ENCODE results near the gene LRRK2.

LRRK2 gene

DNA sequence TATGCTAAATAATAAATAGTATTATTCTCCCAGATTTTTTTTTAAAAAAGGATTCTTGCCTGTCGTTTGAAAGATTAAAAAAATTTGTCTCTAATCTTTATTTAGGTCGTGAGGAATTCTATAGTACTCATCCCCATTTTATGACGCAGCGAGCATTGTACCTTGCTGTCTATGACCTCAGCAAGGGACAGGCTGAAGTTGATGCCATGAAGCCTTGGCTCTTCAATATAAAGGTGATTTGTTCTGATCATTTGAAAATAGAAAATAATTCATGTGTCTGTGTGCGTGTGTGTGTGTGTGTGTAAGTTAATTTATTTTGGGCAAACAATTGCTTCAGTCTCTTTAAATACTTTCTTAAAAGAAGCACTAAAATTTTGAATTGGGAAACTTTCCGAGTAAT is 84.2 kb downstream of the LRRK2 start:
- no peaks in the 10 kb centered on the region for H3K36me3 ChIP-seq (replicated peaks; ENCODE audit: low read depth, low read length)
- no peaks in the 10 kb centered on the region for H3K27me3 ChIP-seq (ENCODE audit: low read depth, low read length)
- H3K4me3 ChIP-seq (ENCODE audit: low read length) = no peak overlapping the region
- no peak overlapping the region for H3K4me2 ChIP-seq (ENCODE audit: low read length)
- H3K9me3 ChIP-seq (ENCODE audit: insufficient read depth, low read length) = no peaks in the 10 kb centered on the region
- H3K4me1 ChIP-seq (ENCODE audit: low read length) = peaks cover 34% of the 10 kb centered on the region
- TF ChIP-seq CTCF (IDR thresholded peaks at IDR 0.05; ENCODE audit: low read depth, low read length) (no peak), EZH2phosphoT487 (IDR thresholded peaks at IDR 0.05; ENCODE audit: low read depth) (no peak)
- H4K20me1 ChIP-seq (ENCODE audit: insufficient read depth, low read length) = no peaks in the 10 kb centered on the region
- no peaks in the 10 kb centered on the region for H3K79me2 ChIP-seq (ENCODE audit: low read length)
- H2AFZ ChIP-seq (ENCODE audit: low read depth, low read length) = no peak overlapping the region
- no peak overlapping the region for H3K9ac ChIP-seq (ENCODE audit: low read length)
- no peak overlapping the region for H3K27ac ChIP-seq (ENCODE audit: low read length)

DNA sequence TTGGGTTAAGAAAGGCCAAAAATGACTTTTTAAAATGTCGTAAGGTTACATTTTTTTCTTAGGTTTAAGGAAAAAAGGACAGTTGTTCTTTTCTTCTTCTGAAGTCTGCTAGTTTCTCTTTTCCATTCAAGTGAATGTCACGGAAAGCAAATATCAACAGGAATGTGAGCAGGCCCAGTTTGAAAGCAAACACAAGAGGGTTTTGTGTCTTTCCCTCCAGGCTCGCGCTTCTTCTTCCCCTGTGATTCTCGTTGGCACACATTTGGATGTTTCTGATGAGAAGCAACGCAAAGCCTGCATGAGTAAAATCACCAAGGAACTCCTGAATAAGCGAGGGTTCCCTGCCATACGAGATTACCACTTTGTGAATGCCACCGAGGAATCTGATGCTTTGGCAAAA is 85.4 kb downstream of the LRRK2 start:
- H3K79me2 ChIP-seq (ENCODE audit: low read length) = no peaks in the 10 kb centered on the region
- no peaks in the 10 kb centered on the region for H3K9me3 ChIP-seq (ENCODE audit: insufficient read depth, low read length)
- H4K20me1 ChIP-seq (ENCODE audit: insufficient read depth, low read length) = no peaks in the 10 kb centered on the region
- H3K4me3 ChIP-seq (ENCODE audit: low read length) = no peak overlapping the region
- no peak for TF ChIP-seq EZH2phosphoT487 (IDR thresholded peaks at IDR 0.05; ENCODE audit: low read depth)
- no peak for TF ChIP-seq CTCF (IDR thresholded peaks at IDR 0.05; ENCODE audit: low read depth, low read length)
- H2AFZ ChIP-seq (ENCODE audit: low read depth, low read length) = no peak overlapping the region
- H3K9ac ChIP-seq (ENCODE audit: low read length) = no peak overlapping the region
- H3K4me2 ChIP-seq (ENCODE audit: low read length) = no peak overlapping the region
- H3K4me1 ChIP-seq (ENCODE audit: low read length) = peaks cover 46% of the 10 kb centered on the region
- H3K36me3 ChIP-seq (replicated peaks; ENCODE audit: low read depth, low read length) = peaks cover 1% of the 10 kb centered on the region
- no peak overlapping the region for H3K27ac ChIP-seq (ENCODE audit: low read length)
- H3K27me3 ChIP-seq (ENCODE audit: low read depth, low read length) = no peaks in the 10 kb centered on the region

- Histone ChIP-seq H3K9me3 (ENCODE audit: insufficient read depth, low read length) (no peaks in the 10 kb centered on the region), H2AFZ (ENCODE audit: low read depth, low read length) (no peak overlapping the region; the same call in 1 of the 2 replicates), H3K4me1 (ENCODE audit: low read length) (peaks cover 47% of the 10 kb centered on the region), H3K27ac (ENCODE audit: low read length) (peak overlapping the region; percentile 93), H3K36me3 (replicated peaks; ENCODE audit: low read depth, low read length) (peaks cover 11% of the 10 kb centered on the region), H3K9ac (ENCODE audit: low read length) (peak overlapping the region; percentile 53), H3K79me2 (ENCODE audit: low read length) (no peaks in the 10 kb centered on the region), H3K4me3 (ENCODE audit: low read length) (no peak overlapping the region), H4K20me1 (ENCODE audit: insufficient read depth, low read length) (no peaks in the 10 kb centered on the region), H3K27me3 (ENCODE audit: low read depth, low read length) (no peaks in the 10 kb centered on the region), H3K4me2 (ENCODE audit: low read length) (peak overlapping the region; percentile 80)
- TF ChIP-seq EZH2phosphoT487 (IDR thresholded peaks at IDR 0.05; ENCODE audit: low read depth) = no peak
- TF ChIP-seq CTCF (IDR thresholded peaks at IDR 0.05; ENCODE audit: low read depth, low read length) = no peak
Measured at GRCh38 chr12:40312196-40312595, 87.4 kb downstream of the LRRK2 start.

- Histone ChIP-seq H2AFZ (ENCODE audit: low read depth, low read length) (peak overlapping the region; percentile 58; the same call in 1 of the 2 replicates), H3K27me3 (ENCODE audit: low read depth, low read length) (no peaks in the 10 kb centered on the region), H3K36me3 (replicated peaks; ENCODE audit: low read depth, low read length) (peaks cover 11% of the 10 kb centered on the region), H4K20me1 (ENCODE audit: insufficient read depth, low read length) (no peaks in the 10 kb centered on the region), H3K9me3 (ENCODE audit: insufficient read depth, low read length) (no peaks in the 10 kb centered on the region), H3K4me1 (ENCODE audit: low read length) (peaks cover 47% of the 10 kb centered on the region), H3K9ac (ENCODE audit: low read length) (peak overlapping the region; percentile 53), H3K79me2 (ENCODE audit: low read length) (no peaks in the 10 kb centered on the region), H3K4me3 (ENCODE audit: low read length) (0 out of 2 replicates have a peak overlapping the region, but pooled peaks have one; percentile 10), H3K4me2 (ENCODE audit: low read length) (peak overlapping the region; percentile 80), H3K27ac (ENCODE audit: low read length) (peak overlapping the region; percentile 93)
- TF ChIP-seq CTCF (IDR thresholded peaks at IDR 0.05; ENCODE audit: low read depth, low read length) = peak; percentile 77
- no peak for TF ChIP-seq EZH2phosphoT487 (IDR thresholded peaks at IDR 0.05; ENCODE audit: low read depth)
Measured at GRCh38 chr12:40312982-40313576, 88.3 kb downstream of the LRRK2 start.
